HG02678 (cell line): ENCODE results near the gene RXFP3.
"Not testable (repeated sequence)": the region's sequence is repeated elsewhere in the genome, so short reads cannot be mapped to it uniquely, and the experiment has no call there.

Experiments used
- ATAC-seq: cut with Tn5 transposase; IDR thresholded peaks from one replicate; pipeline ENCODE4 v1.9.1; 2021; ENCODE audit warnings: mild to moderate bottlenecking, moderate library complexity; ENCODE audit not compliant: unreplicated experiment

RXFP3 gene, protein sequence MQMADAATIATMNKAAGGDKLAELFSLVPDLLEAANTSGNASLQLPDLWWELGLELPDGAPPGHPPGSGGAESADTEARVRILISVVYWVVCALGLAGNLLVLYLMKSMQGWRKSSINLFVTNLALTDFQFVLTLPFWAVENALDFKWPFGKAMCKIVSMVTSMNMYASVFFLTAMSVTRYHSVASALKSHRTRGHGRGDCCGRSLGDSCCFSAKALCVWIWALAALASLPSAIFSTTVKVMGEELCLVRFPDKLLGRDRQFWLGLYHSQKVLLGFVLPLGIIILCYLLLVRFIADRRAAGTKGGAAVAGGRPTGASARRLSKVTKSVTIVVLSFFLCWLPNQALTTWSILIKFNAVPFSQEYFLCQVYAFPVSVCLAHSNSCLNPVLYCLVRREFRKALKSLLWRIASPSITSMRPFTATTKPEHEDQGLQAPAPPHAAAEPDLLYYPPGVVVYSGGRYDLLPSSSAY

GRCh38 chr5:33936381-33937016 is at the start of gene RXFP3:
Gene RXFP3 (plus strand): TSS chr5:33936386. CDS start chr5:33936741, 355 bp downstream.
- no peak for ATAC-seq

DNA sequence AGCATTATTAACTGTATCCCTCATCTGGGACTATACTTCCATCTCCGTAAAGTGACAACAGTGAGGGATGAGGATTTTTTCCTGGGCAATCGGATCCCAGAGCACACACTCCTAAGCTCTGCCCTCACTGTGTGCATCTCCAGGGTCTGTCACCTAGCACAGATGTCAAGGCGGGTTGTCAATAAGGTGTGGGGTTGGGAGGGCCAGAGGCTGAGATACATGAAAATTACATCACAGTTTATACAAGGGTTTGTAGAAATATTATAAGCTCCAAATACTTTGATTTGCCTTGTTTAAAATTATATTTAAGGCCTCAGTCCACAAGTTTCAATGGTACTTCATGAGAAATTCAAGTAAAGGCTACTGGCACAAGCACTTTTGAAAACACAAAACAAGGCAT is 48.9 kb upstream of the RXFP3 start:
- no peak for ATAC-seq

DNA sequence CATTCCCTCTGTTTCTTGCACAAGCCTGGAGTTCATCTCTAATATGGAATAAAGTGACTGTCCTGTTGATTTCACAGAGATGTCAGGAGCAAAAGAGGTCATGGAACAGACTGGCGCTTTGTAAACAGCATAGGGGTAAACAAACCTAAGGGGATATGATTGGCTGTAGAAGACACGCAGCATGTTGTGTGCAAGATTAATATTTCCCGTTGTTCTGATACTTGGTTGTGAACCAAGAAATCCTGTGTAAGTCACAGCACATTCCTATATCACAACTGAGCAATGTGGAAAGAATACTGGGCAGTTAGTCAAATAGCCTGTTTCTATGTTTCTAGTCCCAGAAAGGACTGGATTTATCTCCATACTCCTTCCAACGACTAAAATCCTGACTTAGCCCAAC is 47.6 kb upstream of the RXFP3 start:
- ATAC-seq: no peak

DNA sequence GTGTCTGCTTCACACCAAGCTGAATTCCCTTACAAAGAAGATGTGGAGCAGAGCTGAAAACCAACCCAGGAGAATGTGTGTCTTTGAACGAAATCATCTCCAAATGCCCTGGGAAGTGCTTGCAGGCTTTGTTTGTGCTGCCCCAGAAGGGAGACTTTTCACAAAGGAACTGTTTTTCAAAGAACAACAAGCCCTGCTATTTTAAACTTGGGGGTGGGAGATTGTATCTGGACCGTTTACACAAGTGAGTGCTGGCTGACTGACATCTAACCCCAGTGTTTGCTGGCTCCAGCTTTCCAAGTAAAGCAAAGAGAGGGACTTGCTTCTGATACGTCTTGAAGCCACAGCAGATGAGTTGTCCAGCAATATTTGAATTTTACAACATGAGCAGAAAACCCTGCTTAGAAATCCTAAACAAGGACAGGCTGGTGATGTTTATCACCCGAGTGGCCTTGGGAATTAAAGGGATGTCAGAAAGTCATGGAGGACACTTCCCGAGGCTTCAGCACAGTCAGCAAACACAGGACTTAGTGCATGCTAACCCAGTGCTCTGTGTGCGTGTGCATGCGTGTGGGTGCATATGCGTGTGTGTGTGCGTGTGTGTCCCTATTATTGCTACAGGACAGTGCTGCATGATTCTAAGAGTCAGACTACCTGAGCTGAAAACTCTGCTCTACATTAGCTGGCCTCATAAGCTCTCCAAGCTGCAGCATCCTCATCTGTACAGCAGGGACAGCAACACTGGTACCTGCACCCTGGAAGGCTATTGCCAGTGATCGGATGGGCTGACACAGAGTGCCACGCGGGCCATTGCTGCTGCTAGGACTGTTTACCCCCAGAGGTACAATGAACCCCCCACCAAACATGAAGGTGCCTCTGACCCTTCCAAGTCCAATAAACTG is 45.8 kb upstream of the RXFP3 start:
- ATAC-seq: no peak

GRCh38 chr5:33891446-33891787 is 44.8 kb upstream of the RXFP3 start:
- ATAC-seq: no peak

DNA sequence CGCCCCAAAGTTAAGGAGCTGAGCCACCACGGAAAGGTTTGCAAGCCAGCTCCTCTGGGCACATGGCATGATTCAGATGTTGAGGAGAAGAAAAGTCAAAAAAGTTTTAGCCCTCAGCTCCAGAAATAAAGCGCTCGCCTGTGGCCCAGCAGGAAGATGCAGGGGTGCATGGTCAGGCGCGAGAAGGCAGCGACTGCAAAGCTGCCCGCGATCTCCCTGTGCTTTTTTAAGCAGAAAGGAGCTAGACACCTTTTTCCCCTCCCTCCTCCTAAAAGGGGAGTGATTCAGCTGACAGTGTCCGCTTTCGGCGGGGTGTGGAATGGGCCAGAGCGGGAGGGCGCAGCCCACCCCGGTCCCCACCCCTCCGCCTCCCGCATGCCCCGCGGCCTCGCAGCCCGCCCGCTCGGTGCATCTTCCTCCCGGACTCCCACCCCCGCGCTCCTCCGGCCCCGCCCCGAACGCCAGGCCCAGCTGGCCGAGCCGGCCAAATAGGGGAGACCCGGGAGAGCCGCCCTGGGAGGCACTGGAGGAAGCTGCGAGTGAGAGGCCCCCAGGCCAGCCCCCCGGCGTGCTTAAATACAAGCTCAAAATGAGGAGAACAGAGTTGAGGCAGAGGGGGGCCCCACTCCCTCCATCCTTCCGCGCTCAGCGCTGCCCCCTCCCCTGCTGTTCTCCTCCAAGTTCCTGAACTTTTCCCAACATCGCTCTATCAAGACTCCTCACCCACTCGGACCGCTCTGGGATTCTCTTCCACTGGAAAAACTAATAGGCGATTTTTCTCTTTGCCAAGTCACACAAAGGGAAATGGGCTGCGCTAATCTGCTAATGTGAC is 44.2 kb upstream of the RXFP3 start, which contains the start of gene ADAMTS12:
ADAMTS12 (minus strand) TSS at position 203 of the 832 bp plus-strand sequence; CDS start at position 69, 134 bp downstream.
- peak; percentile 50 for ATAC-seq

- ATAC-seq: no peak
These were observed 43.5 kb upstream of the RXFP3 start for GRCh38 chr5:33892620-33893137.

GRCh38 chr5:33894566-33894965 is 41.6 kb upstream of the RXFP3 start:
- no peak for ATAC-seq

- ATAC-seq: no peak
These were observed 35.0 kb upstream of the RXFP3 start for GRCh38 chr5:33901156-33901555.

DNA sequence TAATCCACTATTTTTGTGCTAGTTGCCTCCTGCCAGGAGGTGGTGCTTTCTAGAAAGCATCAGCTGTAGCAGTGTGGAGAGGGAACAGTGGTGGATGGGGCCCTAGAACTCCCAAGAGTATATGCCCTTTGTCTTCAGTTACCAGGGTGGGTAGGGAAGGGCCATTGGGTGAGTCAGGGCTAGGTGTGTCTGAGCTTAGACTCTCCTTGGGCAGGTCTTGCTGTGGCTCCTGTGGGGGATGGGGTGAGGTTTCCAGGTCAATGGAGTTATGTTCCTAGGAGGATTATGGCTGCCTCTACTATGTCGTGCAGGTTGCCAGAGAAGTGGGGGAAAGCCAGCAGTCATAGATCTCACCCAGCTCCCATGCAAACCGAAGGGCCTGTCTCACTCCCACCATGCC is 33.1 kb upstream of the RXFP3 start:
- no peak for ATAC-seq

DNA sequence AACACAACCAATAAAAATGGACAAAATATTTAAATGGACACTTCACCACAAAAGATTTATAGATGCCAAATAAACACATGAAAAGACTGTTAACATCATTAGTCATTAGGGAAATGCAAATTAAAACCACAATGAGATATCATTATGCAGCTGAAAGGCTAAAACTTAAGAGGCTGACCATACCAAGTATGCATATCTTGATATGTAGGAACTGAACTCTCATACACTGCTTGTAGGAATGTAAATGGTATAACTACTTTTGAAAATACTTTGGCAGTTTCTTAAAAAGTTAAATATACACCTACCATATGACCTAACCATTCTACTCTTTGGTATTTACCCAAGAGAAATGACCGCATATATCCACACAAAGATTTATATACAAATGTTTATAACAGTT is 30.8 kb upstream of the RXFP3 start:
- no peak for ATAC-seq

DNA sequence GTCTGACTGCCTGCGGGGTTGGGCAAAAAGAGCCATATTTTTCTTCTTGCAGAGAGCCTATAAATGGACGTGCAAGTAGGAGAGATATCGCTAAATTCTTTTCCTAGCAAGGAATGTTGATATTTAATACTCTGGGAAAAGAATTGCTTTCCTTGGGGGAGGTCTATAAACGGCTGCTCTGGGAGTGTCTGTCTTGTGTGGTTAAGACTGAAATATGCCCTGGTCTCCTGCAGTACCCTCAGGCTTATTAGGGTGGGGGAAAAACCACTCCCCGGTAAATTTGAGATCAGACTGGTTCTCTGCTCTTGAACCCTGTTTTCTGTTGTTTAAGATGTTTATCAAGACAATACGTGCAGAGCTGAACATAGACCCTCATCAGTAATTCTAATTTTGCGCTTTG is 29.9 kb upstream of the RXFP3 start:
- not testable (repeated sequence) for ATAC-seq

GRCh38 chr5:33914844-33915243 is 21.3 kb upstream of the RXFP3 start:
- ATAC-seq: not testable (repeated sequence)

DNA sequence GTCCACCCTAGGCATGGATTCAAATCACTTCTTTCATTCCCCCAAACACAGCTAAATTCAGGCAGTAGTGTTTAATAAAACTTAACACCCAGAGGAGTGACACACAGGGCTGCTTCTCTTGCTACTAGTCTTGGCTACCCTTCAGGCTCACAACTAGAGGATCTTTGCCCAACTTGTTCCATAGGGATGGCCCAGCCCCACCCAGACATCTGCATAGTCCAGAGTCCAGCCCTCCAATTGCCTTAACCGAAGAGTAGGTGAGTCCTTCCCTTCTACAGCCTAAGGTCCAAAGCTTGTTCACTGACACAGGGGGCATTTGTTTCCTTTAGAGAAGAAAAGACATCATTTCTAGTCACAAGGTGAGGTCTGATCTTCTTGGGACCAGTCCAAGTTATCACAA is 15.2 kb upstream of the RXFP3 start:
- ATAC-seq: no peak

- no peak for ATAC-seq
These were observed 10.9 kb upstream of the RXFP3 start for GRCh38 chr5:33925278-33925677.

- no peak for ATAC-seq
These were observed 8.5 kb upstream of the RXFP3 start for GRCh38 chr5:33927685-33928084.

GRCh38 chr5:33928283-33928682 is 7.9 kb upstream of the RXFP3 start:
- no peak for ATAC-seq

DNA sequence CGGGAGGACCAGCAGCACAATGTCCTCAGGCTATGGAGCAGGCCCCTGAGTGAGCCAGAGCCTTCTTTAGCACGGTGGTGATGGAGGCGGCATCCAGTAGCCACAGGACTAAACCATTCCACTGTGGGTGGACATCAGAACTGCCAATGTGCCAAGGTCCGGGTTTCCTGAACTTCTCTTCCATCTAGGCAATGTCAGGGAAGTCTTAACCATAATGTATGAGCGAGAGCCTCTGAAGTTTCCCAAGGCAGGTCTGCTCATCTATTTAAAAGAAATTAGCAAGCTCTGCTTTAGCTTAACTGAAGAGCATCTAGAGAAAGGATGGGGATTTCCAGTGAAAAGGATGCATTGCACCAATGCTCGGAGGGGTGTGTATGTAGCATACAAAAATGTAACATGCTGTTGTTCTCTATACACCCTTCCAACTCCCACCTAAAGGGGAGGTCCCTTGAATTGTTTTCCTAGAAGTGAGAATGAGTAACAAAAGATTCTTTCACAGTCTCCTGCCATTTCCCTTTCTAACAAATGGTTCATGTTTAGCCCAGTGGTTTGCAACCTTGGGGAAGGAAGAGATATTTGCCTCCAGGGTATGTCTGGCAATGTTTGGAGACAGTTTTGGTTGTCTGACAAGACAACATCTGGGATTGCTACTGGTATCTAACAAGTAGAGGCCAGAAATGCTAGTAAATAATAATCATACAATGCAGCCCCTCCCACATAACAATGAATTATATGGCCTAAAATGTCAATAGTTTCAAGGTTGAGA is 6.1 kb upstream of the RXFP3 start:
- no peak for ATAC-seq

DNA sequence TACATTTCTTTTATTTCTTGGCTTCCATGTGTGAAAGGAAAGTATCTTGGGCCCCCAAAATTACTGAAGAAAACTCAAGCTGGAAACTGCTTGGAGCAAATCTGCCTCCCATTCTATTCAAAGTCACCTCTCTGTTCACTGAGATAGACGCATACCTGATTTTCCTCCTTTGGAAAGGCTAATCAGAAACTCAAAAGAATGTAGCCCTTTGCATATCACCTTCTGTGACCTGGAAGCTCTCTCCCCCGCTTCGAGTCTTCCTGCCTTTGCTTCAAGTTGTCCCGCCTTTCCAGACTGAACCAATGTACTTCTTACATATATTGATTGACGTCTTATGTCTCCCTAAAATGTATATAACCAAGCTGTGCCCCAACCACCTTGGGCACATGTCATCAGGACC is 5.0 kb upstream of the RXFP3 start:
- no peak for ATAC-seq
